H9 (cell line): ENCODE results near the gene NCCRP1. TPM values are rescaled to one million over a fixed set of nuclear protein-coding genes. Genes with fewer than 3 reads are reported as not detected.

Experiments used
- DNase-seq: peaks from one replicate; pipeline ENCODE4 v3.0.0-alpha.2; 2017
- H2AFZ ChIP-seq: one replicate; pipeline ENCODE4 v1.6.1; 2013; ENCODE audit warnings: mild to moderate bottlenecking, low read length, control low read depth, moderate library complexity
- H2AK5ac ChIP-seq: 2 replicates; pipeline ENCODE4 v1.6.1; 2013; ENCODE audit warnings: low read length, control low read depth, mixed read lengths; ENCODE audit not compliant: insufficient read length
- H2BK120ac ChIP-seq: one replicate; pipeline ENCODE4 v1.6.1; 2013; ENCODE audit warnings: low read depth, mild to moderate bottlenecking, low read length, control low read depth, inconsistent platforms; ENCODE audit not compliant: poor library complexity, severe bottlenecking
- H2BK12ac ChIP-seq: 2 replicates; pipeline ENCODE4 v1.6.1; 2013; ENCODE audit warnings: low read length, control low read depth, mixed read lengths, low read depth; ENCODE audit not compliant: insufficient read length
- H2BK15ac ChIP-seq: 2 replicates; pipeline ENCODE4 v1.6.1; 2013; ENCODE audit warnings: low read depth, low read length, control low read depth
- H2BK20ac ChIP-seq: one replicate; pipeline ENCODE4 v1.6.1; 2013; ENCODE audit warnings: low read depth, mild to moderate bottlenecking, low read length, control low read depth, inconsistent platforms; ENCODE audit not compliant: poor library complexity, severe bottlenecking
- H2BK5ac ChIP-seq: 2 replicates; pipeline ENCODE4 v1.6.1; 2013; ENCODE audit warnings: low read length, control low read depth, mixed read lengths; ENCODE audit not compliant: insufficient read length
- H3K14ac ChIP-seq: 2 replicates; pipeline ENCODE4 v1.6.1; 2013; ENCODE audit warnings: low read length, control low read depth; ENCODE audit not compliant: insufficient read depth
- H3K18ac ChIP-seq: 2 replicates; pipeline ENCODE4 v1.6.1; 2013; ENCODE audit warnings: low read depth, mild to moderate bottlenecking, mixed read lengths, low read length, control low read depth; ENCODE audit not compliant: insufficient read length
- H3K23ac ChIP-seq: 2 replicates; pipeline ENCODE4 v1.6.1; 2013; ENCODE audit warnings: low read length, control low read depth, mixed read lengths, low read depth; ENCODE audit not compliant: insufficient read length
- H3K23me2 ChIP-seq: 2 replicates; pipeline ENCODE4 v1.6.1; 2013; ENCODE audit warnings: low read depth, mild to moderate bottlenecking, mixed read lengths, low read length, control low read depth; ENCODE audit not compliant: insufficient read length, poor library complexity, severe bottlenecking
- H3K27ac ChIP-seq: 2 replicates; pipeline ENCODE4 v1.5.1; 2013; ENCODE audit warnings: low read length, control low read depth, mixed read lengths, low read depth; ENCODE audit not compliant: insufficient read length
- H3K27me3 ChIP-seq: 2 replicates; pipeline ENCODE4 v1.6.1; 2013; ENCODE audit warnings: low read length, control low read depth, inconsistent platforms; ENCODE audit not compliant: insufficient read depth
- H3K4ac ChIP-seq: 2 replicates; pipeline ENCODE4 v1.6.1; 2013; ENCODE audit warnings: low read depth, mild to moderate bottlenecking, control low read depth, inconsistent platforms, low read length, moderate library complexity
- H3K4me1 ChIP-seq: 2 replicates; pipeline ENCODE4 v1.6.1; 2013; ENCODE audit warnings: low read length, control low read depth, inconsistent platforms; ENCODE audit not compliant: insufficient read depth
- H3K4me2 ChIP-seq: 2 replicates; pipeline ENCODE4 v1.6.1; 2013; ENCODE audit warnings: low read length, control low read depth, mixed read lengths; ENCODE audit not compliant: insufficient read length, insufficient read depth
- H3K56ac ChIP-seq: 2 replicates; pipeline ENCODE4 v1.6.1; 2013; ENCODE audit warnings: low read depth, mild to moderate bottlenecking, mixed read lengths, low read length, control low read depth; ENCODE audit not compliant: insufficient read length
- H3K79me1 ChIP-seq: 2 replicates; pipeline ENCODE4 v1.6.1; 2013; ENCODE audit warnings: low read depth, mild to moderate bottlenecking, moderate library complexity, low read length, control low read depth, inconsistent platforms; ENCODE audit not compliant: insufficient read depth, poor library complexity, severe bottlenecking
- H3K79me2 ChIP-seq: 2 replicates; pipeline ENCODE4 v1.6.1; 2013; ENCODE audit warnings: low read length, control low read depth, inconsistent platforms; ENCODE audit not compliant: insufficient read depth
- H3K9ac ChIP-seq: 2 replicates; pipeline ENCODE4 v1.6.1; 2013; ENCODE audit warnings: low read length, control low read depth, mixed read lengths; ENCODE audit not compliant: insufficient read length; ENCODE audit errors: extremely low read depth
- H3K9me3 ChIP-seq: one replicate; pipeline ENCODE4 v1.6.1; 2013; ENCODE audit warnings: low read depth, low read length, inconsistent platforms; ENCODE audit not compliant: control insufficient read depth
- H3T11ph ChIP-seq: one replicate; pipeline ENCODE4 v1.6.1; 2013; ENCODE audit warnings: mild to moderate bottlenecking, low read length, control low read depth, inconsistent platforms
- H4K20me1 ChIP-seq: one replicate; pipeline ENCODE4 v1.6.1; 2013; ENCODE audit not compliant: control insufficient read depth, insufficient read length, insufficient read depth
- H4K5ac ChIP-seq: 2 replicates; pipeline ENCODE4 v1.6.1; 2013; ENCODE audit warnings: low read depth, mild to moderate bottlenecking, mixed read lengths, low read length, control low read depth; ENCODE audit not compliant: insufficient read length
- H4K8ac ChIP-seq: replicated peaks from 2 replicates; pipeline ENCODE4 v1.6.1; 2013; ENCODE audit warnings: low read length, control low read depth, mixed read lengths, low read depth; ENCODE audit not compliant: insufficient read length
- H4K91ac ChIP-seq: 2 replicates; pipeline ENCODE4 v1.6.1; 2013; ENCODE audit warnings: low read depth, mild to moderate bottlenecking, moderate library complexity, mixed read lengths, low read length, control low read depth; ENCODE audit not compliant: insufficient read length
- H3K27ac Mint-ChIP-seq, 3 experiments: 2 replicates in 2 of 3; 3 replicates in 1 of 3; pipeline ENCODE4 v1.8.0; 2020 to 2021; ENCODE audit warnings: mixed read lengths in 3 of 3, mild to moderate bottlenecking in 1 of 3, moderate library complexity in 1 of 3
- H3K27me3 Mint-ChIP-seq: 2 replicates; pipeline ENCODE4 v1.8.0; 2021; ENCODE audit warnings: low read depth, mild to moderate bottlenecking, moderate library complexity, mixed read lengths
- H3K36me3 Mint-ChIP-seq, 3 experiments: 2 replicates in 2 of 3; 3 replicates in 1 of 3; pipeline ENCODE4 v1.8.0; 2020 to 2021; ENCODE audit warnings: low read depth in 3 of 3, mixed read lengths in 3 of 3; ENCODE audit not compliant: insufficient read depth in 1 of 3
- H3K4me1 Mint-ChIP-seq, 2 experiments: 2 replicates each; pipeline ENCODE4 v1.8.0; 2020; ENCODE audit warnings: mixed read lengths in 2 of 2
- H3K4me3 Mint-ChIP-seq, 2 experiments: 2 replicates in 1 of 2; 3 replicates in 1 of 2; pipeline ENCODE4 v1.8.0; 2020 to 2021; ENCODE audit warnings: mild to moderate bottlenecking in 2 of 2, mixed read lengths in 2 of 2, moderate library complexity in 1 of 2
- H3K9me3 Mint-ChIP-seq, 2 experiments: 2 replicates in 1 of 2; 3 replicates in 1 of 2; pipeline ENCODE4 v1.8.0; 2020; ENCODE audit warnings: mild to moderate bottlenecking in 2 of 2, mixed read lengths in 2 of 2, moderate library complexity in 1 of 2
- WGBS: extraction: QIAGEN DNeasy Blood & Tissue Kit; methylation state at CpG from one replicate; pipeline ENCODE4 v1.1.7; 2013; ENCODE audit warnings: missing lambda C conversion rate, low lambda C conversion rate, mixed read lengths; ENCODE audit not compliant: insufficient read length; ENCODE audit errors: extremely low coverage; 5-methylcytosine and 5-hydroxymethylcytosine counted together
- total RNA-seq: library from RNA; stranded (reverse); gene quantifications from 2 replicates; pipeline ENCODE4 v1.2.1, GENCODE V29; 2021
- TF ChIP-seq, protein P1 (sequence below): fragments of 200-600 bp; sonication (generic); conservative IDR thresholded peaks from 3 replicates; pipeline ENCODE4 v1.8.0; 2021; ENCODE audit warnings: antibody characterized with exemption, mild to moderate bottlenecking

The NCCRP1 gene
- total RNA-seq, 1 experiment from 2014 or later, result 1.9 TPM

- H3K4ac ChIP-seq, result no peak overlapping the region
- H3K9me3 Mint-ChIP-seq, result no peaks in the 10 kb centered on the region
- H3K27ac Mint-ChIP-seq, result peak overlapping the region in 2 of 3 experiments; percentile 57 to 62; a peak in 2 of 7 replicates
- peaks cover 42 to 64% of the 10 kb centered on the region in 2 experiments for H3K4me1 Mint-ChIP-seq
- H3K4me2 ChIP-seq, result no peak overlapping the region
- no peak overlapping the region for H2BK20ac ChIP-seq
- H4K20me1 ChIP-seq, result peaks cover 5% of the 10 kb centered on the region
- H3K23ac ChIP-seq, result no peak overlapping the region
- peaks cover 2% of the 10 kb centered on the region for H3K23me2 ChIP-seq
- peak; percentile 66 for DNase-seq
- H3K9ac ChIP-seq, result no peak overlapping the region
- H3K9me3 ChIP-seq, result no peaks in the 10 kb centered on the region
- H2BK15ac ChIP-seq, result no peak overlapping the region
- no peaks in the 10 kb centered on the region for H3K79me1 ChIP-seq
- H3K14ac ChIP-seq, result no peak overlapping the region
- H4K91ac ChIP-seq, result no peak overlapping the region
- H3K4me1 ChIP-seq, result peaks cover 5% of the 10 kb centered on the region; the same call in 1 of the 2 replicates
- H3K36me3 Mint-ChIP-seq, result peaks cover 2 to 13% (median 6%) of the 10 kb centered on the region in 3 experiments; a peak in 6 of 7 replicates
- H2AFZ ChIP-seq, result no peak overlapping the region
- H2BK120ac ChIP-seq, result no peak overlapping the region
- no peak overlapping the region for H3K27ac ChIP-seq
- WGBS, result no CpG with 5 or more reads among the region's 11 CpGs
- H3T11ph ChIP-seq, result no peak overlapping the region
- no peak overlapping the region for H4K8ac ChIP-seq
- no peak overlapping the region for H3K4me3 Mint-ChIP-seq
- TF ChIP-seq, protein P1, sequence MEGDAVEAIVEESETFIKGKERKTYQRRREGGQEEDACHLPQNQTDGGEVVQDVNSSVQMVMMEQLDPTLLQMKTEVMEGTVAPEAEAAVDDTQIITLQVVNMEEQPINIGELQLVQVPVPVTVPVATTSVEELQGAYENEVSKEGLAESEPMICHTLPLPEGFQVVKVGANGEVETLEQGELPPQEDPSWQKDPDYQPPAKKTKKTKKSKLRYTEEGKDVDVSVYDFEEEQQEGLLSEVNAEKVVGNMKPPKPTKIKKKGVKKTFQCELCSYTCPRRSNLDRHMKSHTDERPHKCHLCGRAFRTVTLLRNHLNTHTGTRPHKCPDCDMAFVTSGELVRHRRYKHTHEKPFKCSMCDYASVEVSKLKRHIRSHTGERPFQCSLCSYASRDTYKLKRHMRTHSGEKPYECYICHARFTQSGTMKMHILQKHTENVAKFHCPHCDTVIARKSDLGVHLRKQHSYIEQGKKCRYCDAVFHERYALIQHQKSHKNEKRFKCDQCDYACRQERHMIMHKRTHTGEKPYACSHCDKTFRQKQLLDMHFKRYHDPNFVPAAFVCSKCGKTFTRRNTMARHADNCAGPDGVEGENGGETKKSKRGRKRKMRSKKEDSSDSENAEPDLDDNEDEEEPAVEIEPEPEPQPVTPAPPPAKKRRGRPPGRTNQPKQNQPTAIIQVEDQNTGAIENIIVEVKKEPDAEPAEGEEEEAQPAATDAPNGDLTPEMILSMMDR, result peak; percentile 31; the same call in 1 of the 3 replicates
- no peak overlapping the region for H3K56ac ChIP-seq
- H3K27me3 ChIP-seq, result no peaks in the 10 kb centered on the region
- H3K79me2 ChIP-seq, result peaks cover 4% of the 10 kb centered on the region; the same call in 1 of the 2 replicates
- H3K27me3 Mint-ChIP-seq, result no peaks in the 10 kb centered on the region
- H4K5ac ChIP-seq, result no peak overlapping the region
- H3K18ac ChIP-seq, result no peak overlapping the region
- H2BK5ac ChIP-seq, result no peak overlapping the region
- no peak overlapping the region for H2BK12ac ChIP-seq
- no peak overlapping the region for H2AK5ac ChIP-seq
Observed at GRCh38 chr19:39154629-39155100, 42.1 kb upstream of the NCCRP1 start.
